Measurements from ENCODE around the gene MCTP1.

The MCTP1 gene

GRCh38 chr5:95284572-95285408 is at the start of gene MCTP1:
Gene MCTP1, minus strand, starts transcription at chr5:95285094.
- no peak for DNase-seq (ENCODE audit: low read depth)

GRCh38 chr5:95332158-95332557 is 47.3 kb upstream of the MCTP1 start:
- DNase-seq (ENCODE audit: low read depth) = no peak

DNA sequence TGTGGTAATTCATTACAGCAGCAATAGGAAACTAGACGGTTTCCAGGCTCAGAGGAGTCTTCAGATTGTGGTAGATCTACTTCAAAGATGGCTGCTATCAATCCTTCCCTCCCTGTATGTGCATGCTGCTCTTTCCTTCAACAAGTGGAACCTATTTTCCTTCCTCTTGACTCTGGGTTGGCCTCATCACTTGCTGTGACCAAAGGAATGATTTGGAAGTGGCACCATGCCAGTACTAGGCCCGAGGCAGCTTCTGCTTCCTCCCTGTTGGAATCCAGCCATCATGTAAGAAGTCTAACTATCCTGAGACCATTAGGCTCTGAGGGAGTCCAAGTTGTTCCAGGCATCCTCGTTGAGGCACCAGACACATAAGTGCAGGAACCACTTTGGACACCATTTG is 46.5 kb upstream of the MCTP1 start:
- no peak for DNase-seq (ENCODE audit: low read depth)

- DNase-seq (ENCODE audit: low read depth) = no peak
These were observed 42.3 kb upstream of the MCTP1 start for GRCh38 chr5:95327211-95327610.

DNA sequence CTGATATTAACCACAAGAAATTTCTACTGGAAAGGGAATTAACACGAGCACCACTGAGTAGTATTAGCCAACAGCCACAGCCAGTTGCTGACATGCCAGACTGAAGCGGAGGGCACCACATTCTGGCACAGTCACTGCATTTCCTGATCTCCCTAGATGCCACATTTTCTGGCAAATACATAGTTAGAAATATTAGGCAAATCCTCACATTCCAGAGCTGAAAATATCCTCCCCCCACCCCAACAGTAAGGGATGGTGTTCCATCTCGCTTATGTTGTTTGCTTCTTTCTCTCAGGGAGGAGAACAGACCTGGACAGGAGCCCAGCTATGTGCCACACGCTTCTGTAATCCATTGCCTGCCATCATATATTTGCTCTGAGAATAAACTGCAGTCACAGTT is 32.8 kb upstream of the MCTP1 start:
- no peak for DNase-seq (ENCODE audit: low read depth)

DNA sequence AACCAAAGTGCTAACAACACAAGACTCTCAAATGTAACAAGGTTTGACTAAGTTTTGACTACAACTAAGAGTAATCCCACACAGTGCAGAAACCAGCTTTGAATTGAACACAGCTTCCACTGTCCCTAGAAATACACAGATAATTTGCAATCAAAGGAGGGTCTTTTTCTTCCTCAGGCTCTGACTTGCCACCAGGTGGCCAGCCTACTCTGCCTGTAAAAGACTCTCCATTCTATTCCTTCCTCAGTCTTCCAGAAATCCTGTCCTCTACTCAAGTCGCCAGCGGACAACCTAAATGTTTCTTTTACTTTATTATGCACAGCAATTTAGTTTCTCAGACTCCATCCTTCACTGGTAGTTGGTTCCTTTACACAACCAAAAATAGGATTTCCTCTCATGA is 32.2 kb upstream of the MCTP1 start:
- DNase-seq (ENCODE audit: low read depth) = no peak

GRCh38 chr5:95304711-95305110 is 19.8 kb upstream of the MCTP1 start:
- no peak for DNase-seq (ENCODE audit: low read depth)

GRCh38 chr5:95298651-95299050 is 13.8 kb upstream of the MCTP1 start:
- DNase-seq (ENCODE audit: low read depth) = no peak

DNA sequence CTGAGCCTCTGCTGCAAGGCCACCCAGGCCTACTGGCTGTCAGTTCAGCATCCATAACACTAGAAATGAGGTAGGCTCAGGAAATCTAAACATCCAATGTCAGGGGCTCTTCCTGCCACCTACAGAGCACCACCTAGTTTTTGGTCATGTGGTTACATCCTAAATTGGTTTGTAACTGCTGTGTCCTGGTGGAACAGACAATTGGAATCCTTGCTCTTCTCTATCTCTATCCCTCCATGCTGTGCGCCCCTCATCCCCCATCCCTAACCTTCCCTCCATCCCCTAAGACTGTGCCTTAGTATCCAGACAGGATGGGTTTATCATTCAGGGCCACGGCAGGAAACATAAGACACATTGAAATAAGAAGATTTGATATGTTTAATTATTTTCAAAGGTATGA is 11.4 kb upstream of the MCTP1 start:
- no peak for DNase-seq (ENCODE audit: low read depth)

DNA sequence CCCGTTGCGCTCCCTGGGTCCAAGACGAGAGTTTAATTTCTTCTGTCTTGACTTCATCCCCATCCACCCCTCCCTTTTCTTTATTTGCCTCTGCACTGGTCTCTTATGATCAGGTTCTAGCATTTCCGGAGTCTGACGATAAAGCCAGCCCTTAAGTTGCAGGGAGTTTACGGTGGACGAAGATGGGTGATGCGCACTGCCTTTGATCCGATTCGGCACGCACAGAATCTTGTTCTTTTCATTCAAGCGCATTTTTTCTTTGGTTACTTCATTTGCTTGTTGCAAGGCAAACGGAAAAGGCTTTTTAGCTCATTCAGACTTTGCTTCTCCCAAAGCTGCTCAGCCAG is 488 bp upstream of the MCTP1 start:
- no peak for DNase-seq (ENCODE audit: low read depth)

- no peak for DNase-seq (ENCODE audit: low read depth)
These were observed 928 bp downstream of the MCTP1 start for GRCh38 chr5:95283761-95284571.

DNA sequence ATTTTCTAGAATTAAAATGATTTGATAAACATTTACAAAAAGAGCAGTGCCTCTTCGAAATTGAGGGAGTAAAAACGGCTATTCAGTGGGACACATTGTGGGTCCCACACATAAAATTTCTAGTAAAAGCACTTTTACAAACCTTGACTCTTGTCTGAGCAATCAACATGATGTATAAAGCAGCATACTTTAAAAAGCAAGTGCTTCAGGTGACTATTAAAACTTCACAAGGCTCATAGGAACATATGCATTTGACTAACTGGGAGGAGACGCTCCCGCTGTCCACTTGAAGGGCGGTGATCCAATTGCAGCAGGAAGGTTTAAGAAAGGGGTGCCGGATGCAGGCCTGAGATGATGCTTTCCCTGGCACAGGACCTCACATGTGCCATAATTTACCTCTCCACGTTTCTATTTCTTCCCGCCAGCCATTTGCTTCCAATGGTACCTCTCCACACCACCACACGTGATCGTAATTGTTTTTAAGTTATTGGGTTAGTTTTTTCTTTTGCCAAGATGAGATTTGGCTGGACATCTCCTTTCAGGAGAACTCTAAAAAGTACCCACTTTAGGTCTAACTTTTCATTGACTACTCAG is 1.8 kb downstream of the MCTP1 start:
- no peak for DNase-seq (ENCODE audit: low read depth)

DNA sequence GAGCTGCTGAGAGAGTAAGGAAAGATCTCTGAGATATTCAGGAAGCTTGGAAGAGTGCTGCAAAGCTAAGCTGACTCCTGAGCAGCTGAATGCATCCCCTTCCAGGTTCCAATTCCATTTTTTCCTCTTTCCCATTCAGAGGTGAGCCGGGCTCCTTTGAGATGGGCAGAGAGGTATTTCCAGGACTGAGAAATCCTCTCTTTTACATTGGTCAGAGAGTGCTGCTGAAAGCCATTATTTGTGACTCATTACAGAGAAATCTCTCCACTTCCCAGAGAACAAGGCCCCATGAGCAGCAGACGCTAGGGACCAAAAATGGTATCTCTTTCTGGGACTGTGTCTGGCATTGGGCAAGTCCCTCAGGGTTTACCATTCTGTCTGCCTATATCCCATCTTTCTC is 3.7 kb downstream of the MCTP1 start:
- DNase-seq (ENCODE audit: low read depth) = no peak

- no peak for DNase-seq (ENCODE audit: low read depth)
These were observed 4.3 kb downstream of the MCTP1 start for GRCh38 chr5:95280401-95281095.

DNA sequence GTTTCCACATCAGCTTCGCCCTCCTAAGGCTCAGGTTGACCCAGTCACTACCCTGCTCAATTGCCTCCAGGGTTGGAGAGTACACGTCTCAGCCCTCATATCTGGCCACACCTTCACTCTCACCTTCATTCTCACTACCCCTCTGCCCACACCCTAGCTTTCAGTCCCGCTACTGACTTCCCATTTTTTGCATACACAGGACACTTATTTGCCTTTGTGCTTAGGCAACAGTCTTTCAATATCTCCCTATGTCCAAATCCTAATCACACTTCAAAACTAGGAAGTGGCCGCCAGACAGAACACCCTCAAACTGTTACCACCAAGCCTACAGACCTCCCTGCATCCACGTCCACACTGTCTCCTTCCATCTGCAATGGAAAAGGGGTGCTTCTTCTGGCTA is 10.9 kb downstream of the MCTP1 start:
- DNase-seq (ENCODE audit: low read depth) = no peak

DNA sequence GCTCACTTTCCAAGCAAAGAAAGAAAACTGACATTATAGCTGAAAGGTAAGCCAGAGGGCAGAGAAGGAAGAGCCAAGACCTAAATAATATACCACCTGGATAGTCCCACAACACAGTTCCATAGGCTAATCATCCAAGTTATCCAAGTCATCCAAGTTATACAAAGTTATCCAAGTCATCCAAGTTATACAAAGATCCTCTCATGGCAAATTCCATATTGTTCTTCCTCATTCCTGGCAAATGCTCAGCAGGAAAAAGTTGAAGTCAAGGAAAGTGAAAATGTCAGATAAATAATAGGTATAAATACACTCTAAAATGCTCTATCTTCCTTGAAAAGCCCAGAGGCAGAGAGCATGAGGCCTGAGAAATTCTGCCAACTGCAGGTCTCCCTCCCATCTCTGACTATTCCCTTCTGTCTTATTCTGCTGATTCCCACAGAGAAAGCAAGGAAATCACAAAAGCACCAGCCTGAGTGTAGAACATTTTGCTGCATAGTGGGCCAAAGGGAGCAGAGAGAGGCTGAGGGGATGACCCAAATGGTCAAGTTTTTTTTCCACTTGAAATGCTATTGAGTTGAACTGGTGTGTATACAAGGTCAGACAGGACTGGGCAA is 12.5 kb downstream of the MCTP1 start:
- DNase-seq (ENCODE audit: low read depth) = no peak

DNA sequence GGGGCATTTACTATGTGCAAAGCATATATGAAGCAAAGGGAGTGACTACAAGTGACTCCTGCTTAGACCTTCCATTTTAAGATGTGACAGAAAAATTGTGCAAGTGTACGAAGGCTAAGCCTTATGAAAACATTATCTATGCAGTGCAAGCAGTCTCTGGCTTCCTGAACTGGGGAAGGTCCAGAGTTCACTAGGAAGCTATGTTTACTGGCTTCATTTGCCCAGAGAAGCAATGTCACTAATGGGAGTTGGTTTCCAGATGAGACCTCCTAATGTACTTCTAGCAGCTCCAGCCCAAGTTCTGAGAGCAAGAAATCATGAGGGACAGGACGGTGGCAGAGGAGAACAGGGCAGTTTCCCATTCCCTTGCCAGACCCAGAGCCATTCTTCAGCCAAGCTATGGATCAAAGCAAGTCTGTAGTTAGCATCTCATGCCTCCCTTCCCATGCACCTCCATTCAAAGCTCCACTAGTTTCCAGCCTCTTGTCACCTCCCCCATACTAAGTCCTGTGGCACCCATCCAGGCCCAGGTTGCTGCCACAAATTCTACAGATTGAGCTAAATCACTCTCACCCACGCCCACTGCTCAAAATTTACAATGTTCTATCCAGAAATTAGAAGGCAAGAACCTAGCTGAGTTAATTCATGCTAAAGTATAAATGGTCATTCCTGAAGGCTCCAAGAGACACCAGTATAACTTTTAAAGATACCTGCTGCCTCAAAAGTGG is 21.8 kb downstream of the MCTP1 start:
- no peak for DNase-seq (ENCODE audit: low read depth)

DNA sequence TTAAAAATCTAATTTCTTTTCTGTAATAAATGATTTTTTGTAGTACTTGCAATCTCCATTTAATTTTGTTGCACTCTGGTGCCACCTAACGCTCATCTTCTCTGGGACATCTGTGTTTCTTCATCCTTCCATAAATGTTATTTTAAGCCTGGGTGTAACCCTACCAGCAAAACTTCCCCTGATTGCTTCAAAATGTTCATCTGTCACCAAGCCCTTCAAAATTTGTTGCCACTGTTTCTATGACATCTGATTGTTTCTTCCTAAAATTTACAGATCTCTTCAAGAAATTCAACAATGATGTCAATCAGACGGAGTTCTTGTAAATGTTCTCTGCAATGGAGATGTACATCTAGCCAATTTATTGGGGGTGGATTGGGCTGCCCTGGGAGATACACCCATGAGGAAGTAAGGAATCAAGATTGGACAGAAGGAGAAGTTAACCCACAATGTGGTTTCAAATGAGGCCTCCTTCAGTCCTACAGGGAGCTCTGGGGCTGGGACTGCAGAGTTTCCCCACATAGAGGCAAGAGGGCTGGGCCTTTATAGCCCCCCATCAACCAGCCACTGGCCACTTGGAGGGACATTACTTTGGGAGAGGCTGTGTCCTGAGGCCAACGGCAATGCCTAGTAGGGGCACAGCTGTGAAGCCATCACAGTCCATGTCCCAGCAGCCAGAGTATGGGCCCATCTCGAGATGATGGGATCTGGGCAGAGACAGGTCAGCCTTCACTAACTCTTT is 23.3 kb downstream of the MCTP1 start:
- DNase-seq (ENCODE audit: low read depth) = no peak

DNA sequence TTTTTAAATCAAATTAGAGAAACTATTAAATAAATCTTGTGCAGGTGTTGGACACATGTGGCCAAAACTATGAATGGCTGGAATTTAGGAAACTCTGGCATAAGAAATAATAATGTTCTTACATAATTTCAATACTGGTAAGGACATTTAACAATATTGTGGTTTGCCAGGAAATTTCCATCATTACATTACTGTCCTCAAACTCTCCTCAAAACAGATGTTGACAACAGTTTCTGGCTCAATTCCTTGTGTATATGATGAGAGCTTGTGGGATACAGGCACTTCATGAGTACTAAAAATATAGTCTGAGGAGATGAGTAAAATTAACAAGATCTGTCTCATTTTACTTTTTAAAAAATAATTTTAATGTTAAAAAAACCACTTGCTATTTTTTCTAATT is 27.9 kb downstream of the MCTP1 start:
- DNase-seq (ENCODE audit: low read depth) = no peak

DNA sequence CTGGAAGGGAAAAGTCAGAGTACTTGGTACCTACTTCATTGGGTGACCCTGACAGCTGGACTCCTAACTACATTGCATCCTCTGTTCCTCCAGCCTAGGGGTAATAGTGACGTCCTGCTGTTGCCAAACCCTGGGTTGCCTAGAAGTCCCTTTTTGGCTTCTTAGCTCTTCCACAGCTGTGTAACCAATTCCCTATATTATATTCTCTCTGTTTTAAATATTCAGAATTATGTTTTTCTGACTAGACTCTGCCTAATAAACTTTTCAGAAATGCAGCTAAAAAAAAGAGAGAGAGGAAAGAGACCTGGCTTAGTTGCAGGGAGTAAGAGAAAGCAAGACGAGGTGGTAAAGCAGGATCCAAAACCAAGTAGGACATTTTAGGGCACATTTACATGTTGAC is 28.4 kb downstream of the MCTP1 start:
- DNase-seq (ENCODE audit: low read depth) = no peak

GRCh38 chr5:95252801-95253200 is 32.1 kb downstream of the MCTP1 start:
- no peak for DNase-seq (ENCODE audit: low read depth)
